ENCODE data around the gene SDK1.

- TF ChIP-seq POLR2A (IDR thresholded peaks at IDR 0.05) (no peak), CTCF (IDR thresholded peaks at IDR 0.05) (no peak)
Measured at GRCh38 chr7:3754493-3755341, 453.7 kb downstream of the SDK1 start.

Measured in vagina (tissue), 2 donors.